Measurements from ENCODE around the gene SPATA7. TPM values are rescaled to one million over a fixed set of nuclear protein-coding genes. Genes with fewer than 3 reads are reported as not detected.

The SPATA7 gene
- total and polyA plus RNA-seq, 2 experiments from 2014 or later: 16.5 to 17.8 TPM

DNA sequence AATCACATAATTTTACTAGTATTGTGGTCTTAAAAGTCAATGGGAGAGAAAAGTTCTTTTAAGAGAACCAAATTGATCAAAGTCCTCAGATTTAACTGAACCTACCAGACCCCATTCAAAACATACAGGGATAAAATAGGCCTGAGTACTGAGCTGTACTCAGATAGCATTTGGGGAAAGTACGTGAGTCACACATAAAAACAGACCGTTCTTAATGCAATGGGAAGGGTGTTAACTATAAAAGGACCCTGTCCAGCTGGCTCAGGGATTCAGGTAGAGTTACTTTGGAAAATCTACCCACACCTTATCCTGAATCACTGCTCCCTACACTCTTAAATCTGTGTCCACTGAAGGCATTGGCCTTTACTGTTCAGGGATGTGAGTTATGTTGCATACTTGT, 91.4 kb downstream of the SPATA7 start (continued):
- TF ChIP-seq, protein P1, sequence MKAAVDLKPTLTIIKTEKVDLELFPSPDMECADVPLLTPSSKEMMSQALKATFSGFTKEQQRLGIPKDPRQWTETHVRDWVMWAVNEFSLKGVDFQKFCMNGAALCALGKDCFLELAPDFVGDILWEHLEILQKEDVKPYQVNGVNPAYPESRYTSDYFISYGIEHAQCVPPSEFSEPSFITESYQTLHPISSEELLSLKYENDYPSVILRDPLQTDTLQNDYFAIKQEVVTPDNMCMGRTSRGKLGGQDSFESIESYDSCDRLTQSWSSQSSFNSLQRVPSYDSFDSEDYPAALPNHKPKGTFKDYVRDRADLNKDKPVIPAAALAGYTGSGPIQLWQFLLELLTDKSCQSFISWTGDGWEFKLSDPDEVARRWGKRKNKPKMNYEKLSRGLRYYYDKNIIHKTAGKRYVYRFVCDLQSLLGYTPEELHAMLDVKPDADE (IDR thresholded peaks at IDR 0.05): no peak
- no peak for TF ChIP-seq NANOG (IDR thresholded peaks at IDR 0.05; ENCODE audit: borderline replicate concordance)
- no peak for TF ChIP-seq ZNF331 (CRISPR knock-in tag; IDR thresholded peaks at IDR 0.05; ENCODE audit: low read depth)
- no peak for TF ChIP-seq ZNF114 (CRISPR knock-in tag; IDR thresholded peaks at IDR 0.05)
- TF ChIP-seq, protein P2, sequence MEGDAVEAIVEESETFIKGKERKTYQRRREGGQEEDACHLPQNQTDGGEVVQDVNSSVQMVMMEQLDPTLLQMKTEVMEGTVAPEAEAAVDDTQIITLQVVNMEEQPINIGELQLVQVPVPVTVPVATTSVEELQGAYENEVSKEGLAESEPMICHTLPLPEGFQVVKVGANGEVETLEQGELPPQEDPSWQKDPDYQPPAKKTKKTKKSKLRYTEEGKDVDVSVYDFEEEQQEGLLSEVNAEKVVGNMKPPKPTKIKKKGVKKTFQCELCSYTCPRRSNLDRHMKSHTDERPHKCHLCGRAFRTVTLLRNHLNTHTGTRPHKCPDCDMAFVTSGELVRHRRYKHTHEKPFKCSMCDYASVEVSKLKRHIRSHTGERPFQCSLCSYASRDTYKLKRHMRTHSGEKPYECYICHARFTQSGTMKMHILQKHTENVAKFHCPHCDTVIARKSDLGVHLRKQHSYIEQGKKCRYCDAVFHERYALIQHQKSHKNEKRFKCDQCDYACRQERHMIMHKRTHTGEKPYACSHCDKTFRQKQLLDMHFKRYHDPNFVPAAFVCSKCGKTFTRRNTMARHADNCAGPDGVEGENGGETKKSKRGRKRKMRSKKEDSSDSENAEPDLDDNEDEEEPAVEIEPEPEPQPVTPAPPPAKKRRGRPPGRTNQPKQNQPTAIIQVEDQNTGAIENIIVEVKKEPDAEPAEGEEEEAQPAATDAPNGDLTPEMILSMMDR (conservative IDR thresholded peaks at IDR 0.05; ENCODE audit: low read depth in 2 of 2): no peak
- TF ChIP-seq POLR2AphosphoS5 (IDR thresholded peaks at IDR 0.05; ENCODE audit: low read depth): no peak
- no peak for TF ChIP-seq EZH2 (IDR thresholded peaks at IDR 0.05; ENCODE audit: low read depth, unreplicated experiment)
- no peak for TF ChIP-seq CREB1 (CRISPR knock-in tag; IDR thresholded peaks at IDR 0.05; ENCODE audit: low read depth)
- no peak for TF ChIP-seq STAT1 (IDR thresholded peaks at IDR 0.05; ENCODE audit: unreplicated experiment)

DNA sequence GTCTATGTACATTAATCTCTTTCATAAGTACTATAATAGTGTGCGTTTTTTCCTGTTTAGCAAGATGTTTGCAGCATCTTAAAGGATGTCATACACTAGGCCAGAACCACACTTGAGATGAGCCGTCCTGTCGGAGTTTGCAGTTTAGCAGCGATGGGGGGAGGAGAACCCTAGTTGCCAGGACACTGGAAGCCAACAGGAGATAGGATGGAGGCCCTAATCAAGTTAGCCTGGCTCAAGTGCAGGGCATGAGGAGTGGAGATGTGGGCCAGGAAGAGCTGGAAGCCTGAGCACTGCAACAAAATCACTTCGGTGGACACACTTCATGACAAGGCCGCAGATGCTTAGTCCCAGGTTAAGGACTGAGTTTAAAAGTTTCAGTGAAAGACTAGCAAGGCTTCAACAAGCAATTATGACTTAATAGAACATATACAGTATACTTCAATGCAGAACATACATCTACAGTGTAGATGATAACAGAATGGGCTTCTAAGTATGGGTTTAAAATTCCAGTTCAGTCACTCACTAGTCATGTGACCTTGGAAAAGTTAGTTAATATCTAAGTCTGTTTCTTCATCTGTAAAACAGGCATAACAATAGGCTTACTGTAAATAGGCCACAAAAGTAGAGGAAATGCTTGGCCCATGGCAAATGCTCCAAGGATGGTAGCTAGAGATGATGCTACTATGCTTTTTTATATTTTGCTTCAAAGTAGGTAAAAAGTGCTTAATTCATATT, 92.2 kb downstream of the SPATA7 start:
- peaks cover 11% of the 10 kb centered on the region for H3K4me1 ChIP-seq (ENCODE audit: insufficient read depth)
- H3K9me2 ChIP-seq (ENCODE audit: insufficient read depth): no peaks in the 10 kb centered on the region
- DNase-seq (ENCODE audit: low spot score) (no peak), ATAC-seq (no peak)
- H3F3A ChIP-seq (replicated peaks; ENCODE audit: low read depth): no peaks in the 10 kb centered on the region
- Mint-ChIP-seq H3K9me3 (no peaks in the 10 kb centered on the region), H3K27me3 (ENCODE audit: insufficient read depth, low read depth, poor library complexity) (peaks cover 4% of the 10 kb centered on the region), H3K27ac (no peak overlapping the region), H3K36me3 (ENCODE audit: low read depth) (peaks cover 29% of the 10 kb centered on the region), H3K4me1 (peaks cover 18% of the 10 kb centered on the region), H3K4me3 (no peak overlapping the region)
- no peaks in the 10 kb centered on the region for H3K79me2 ChIP-seq (replicated peaks; ENCODE audit: insufficient read depth)
- no peak overlapping the region for H3K4me2 ChIP-seq
- no peak overlapping the region for H2AFZ ChIP-seq
- no peak overlapping the region for H3K27ac ChIP-seq (ENCODE audit: low read depth)
- H3K4me3 ChIP-seq: no peak overlapping the region
- no peaks in the 10 kb centered on the region for H3K36me3 ChIP-seq (ENCODE audit: insufficient read depth)
- H3K27me3 ChIP-seq (ENCODE audit: insufficient read depth): no peaks in the 10 kb centered on the region
- no peaks in the 10 kb centered on the region for H4K20me1 ChIP-seq (replicated peaks; ENCODE audit: insufficient read depth)
- no peak for TF ChIP-seq ZNF114 (CRISPR knock-in tag; IDR thresholded peaks at IDR 0.05)
- TF ChIP-seq NANOG (IDR thresholded peaks at IDR 0.05; ENCODE audit: borderline replicate concordance): no peak
- no peak for TF ChIP-seq CREB1 (CRISPR knock-in tag; IDR thresholded peaks at IDR 0.05; ENCODE audit: low read depth)
- TF ChIP-seq STAT1 (IDR thresholded peaks at IDR 0.05; ENCODE audit: unreplicated experiment): no peak
- TF ChIP-seq, protein P3, sequence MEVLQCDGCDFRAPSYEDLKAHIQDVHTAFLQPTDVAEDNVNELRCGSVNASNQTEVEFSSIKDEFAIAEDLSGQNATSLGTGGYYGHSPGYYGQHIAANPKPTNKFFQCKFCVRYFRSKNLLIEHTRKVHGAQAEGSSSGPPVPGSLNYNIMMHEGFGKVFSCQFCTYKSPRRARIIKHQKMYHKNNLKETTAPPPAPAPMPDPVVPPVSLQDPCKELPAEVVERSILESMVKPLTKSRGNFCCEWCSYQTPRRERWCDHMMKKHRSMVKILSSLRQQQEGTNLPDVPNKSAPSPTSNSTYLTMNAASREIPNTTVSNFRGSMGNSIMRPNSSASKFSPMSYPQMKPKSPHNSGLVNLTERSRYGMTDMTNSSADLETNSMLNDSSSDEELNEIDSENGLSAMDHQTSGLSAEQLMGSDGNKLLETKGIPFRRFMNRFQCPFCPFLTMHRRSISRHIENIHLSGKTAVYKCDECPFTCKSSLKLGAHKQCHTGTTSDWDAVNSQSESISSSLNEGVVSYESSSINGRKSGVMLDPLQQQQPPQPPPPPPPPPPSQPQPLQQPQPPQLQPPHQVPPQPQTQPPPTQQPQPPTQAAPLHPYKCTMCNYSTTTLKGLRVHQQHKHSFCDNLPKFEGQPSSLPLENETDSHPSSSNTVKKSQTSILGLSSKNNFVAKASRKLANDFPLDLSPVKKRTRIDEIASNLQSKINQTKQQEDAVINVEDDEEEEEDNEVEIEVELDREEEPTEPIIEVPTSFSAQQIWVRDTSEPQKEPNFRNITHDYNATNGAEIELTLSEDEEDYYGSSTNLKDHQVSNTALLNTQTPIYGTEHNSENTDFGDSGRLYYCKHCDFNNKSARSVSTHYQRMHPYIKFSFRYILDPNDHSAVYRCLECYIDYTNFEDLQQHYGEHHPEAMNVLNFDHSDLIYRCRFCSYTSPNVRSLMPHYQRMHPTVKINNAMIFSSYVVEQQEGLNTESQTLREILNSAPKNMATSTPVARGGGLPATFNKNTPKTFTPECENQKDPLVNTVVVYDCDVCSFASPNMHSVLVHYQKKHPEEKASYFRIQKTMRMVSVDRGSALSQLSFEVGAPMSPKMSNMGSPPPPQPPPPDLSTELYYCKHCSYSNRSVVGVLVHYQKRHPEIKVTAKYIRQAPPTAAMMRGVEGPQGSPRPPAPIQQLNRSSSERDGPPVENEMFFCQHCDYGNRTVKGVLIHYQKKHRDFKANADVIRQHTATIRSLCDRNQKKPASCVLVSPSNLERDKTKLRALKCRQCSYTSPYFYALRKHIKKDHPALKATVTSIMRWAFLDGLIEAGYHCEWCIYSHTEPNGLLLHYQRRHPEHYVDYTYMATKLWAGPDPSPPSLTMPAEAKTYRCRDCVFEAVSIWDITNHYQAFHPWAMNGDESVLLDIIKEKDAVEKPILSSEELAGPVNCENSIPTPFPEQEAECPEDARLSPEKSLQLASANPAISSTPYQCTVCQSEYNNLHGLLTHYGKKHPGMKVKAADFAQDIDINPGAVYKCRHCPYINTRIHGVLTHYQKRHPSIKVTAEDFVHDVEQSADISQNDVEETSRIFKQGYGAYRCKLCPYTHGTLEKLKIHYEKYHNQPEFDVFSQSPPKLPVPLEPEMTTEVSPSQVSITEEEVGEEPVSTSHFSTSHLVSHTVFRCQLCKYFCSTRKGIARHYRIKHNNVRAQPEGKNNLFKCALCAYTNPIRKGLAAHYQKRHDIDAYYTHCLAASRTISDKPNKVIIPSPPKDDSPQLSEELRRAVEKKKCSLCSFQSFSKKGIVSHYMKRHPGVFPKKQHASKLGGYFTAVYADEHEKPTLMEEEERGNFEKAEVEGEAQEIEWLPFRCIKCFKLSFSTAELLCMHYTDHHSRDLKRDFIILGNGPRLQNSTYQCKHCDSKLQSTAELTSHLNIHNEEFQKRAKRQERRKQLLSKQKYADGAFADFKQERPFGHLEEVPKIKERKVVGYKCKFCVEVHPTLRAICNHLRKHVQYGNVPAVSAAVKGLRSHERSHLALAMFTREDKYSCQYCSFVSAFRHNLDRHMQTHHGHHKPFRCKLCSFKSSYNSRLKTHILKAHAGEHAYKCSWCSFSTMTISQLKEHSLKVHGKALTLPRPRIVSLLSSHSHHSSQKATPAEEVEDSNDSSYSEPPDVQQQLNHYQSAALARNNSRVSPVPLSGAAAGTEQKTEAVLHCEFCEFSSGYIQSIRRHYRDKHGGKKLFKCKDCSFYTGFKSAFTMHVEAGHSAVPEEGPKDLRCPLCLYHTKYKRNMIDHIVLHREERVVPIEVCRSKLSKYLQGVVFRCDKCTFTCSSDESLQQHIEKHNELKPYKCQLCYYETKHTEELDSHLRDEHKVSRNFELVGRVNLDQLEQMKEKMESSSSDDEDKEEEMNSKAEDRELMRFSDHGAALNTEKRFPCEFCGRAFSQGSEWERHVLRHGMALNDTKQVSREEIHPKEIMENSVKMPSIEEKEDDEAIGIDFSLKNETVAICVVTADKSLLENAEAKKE (CRISPR knock-in tag; IDR thresholded peaks at IDR 0.05): no peak
- TF ChIP-seq POLR2AphosphoS5 (IDR thresholded peaks at IDR 0.05; ENCODE audit: low read depth): no peak
- TF ChIP-seq EZH2phosphoT487 (IDR thresholded peaks at IDR 0.05; ENCODE audit: unreplicated experiment): no peak
- TF ChIP-seq, protein P2 (conservative IDR thresholded peaks at IDR 0.05; ENCODE audit: low read depth in 2 of 2): no peak
- TF ChIP-seq JUNB (IDR thresholded peaks at IDR 0.05; ENCODE audit: unreplicated experiment): no peak

Data from GM23338 (cell line).